Activated CD4-positive, CD25-positive, alpha-beta regulatory T cell treated with anti-CD3 and anti-CD28 coated beads, Interleukin-2, amount 50 U/mL, for 72 hours (primary cell): Measurements from ENCODE around the gene SEMA5A.
"Not testable (repeated sequence)": the region's sequence is repeated elsewhere in the genome, so short reads cannot be mapped to it uniquely, and the experiment has no call there.

Experiments used
- DNase-seq: peaks from one replicate; pipeline ENCODE4 v3.0.0; 2021

The SEMA5A gene

GRCh38 chr5:9353048-9353447, 192.8 kb downstream of the SEMA5A start:
- DNase-seq, result not testable (repeated sequence)

- DNase-seq, result no peak
These were observed 194.3 kb downstream of the SEMA5A start for GRCh38 chr5:9351546-9351945.

- no peak for DNase-seq
These were observed 195.5 kb downstream of the SEMA5A start for GRCh38 chr5:9350301-9350797.

GRCh38 chr5:9348401-9348996, 197.4 kb downstream of the SEMA5A start:
- DNase-seq, result no peak

GRCh38 chr5:9347541-9348295, 198.2 kb downstream of the SEMA5A start:
- no peak for DNase-seq

- no peak for DNase-seq
These were observed 198.8 kb downstream of the SEMA5A start for GRCh38 chr5:9347032-9347431.

- no peak for DNase-seq
These were observed 201.1 kb downstream of the SEMA5A start for GRCh38 chr5:9344751-9345240.

- no peak for DNase-seq
These were observed 202.6 kb downstream of the SEMA5A start for GRCh38 chr5:9343146-9343850.

GRCh38 chr5:9342161-9342787, 203.6 kb downstream of the SEMA5A start:
- DNase-seq, result no peak

- no peak for DNase-seq
These were observed 205.8 kb downstream of the SEMA5A start for GRCh38 chr5:9340085-9340484.

- no peak for DNase-seq
These were observed 206.6 kb downstream of the SEMA5A start for GRCh38 chr5:9339206-9339818.

- no peak for DNase-seq
These were observed 207.1 kb downstream of the SEMA5A start for GRCh38 chr5:9338796-9339195.

GRCh38 chr5:9337928-9338595, 207.8 kb downstream of the SEMA5A start:
- no peak for DNase-seq

GRCh38 chr5:9335754-9336495, 209.9 kb downstream of the SEMA5A start:
- no peak for DNase-seq

- DNase-seq, result no peak
These were observed 210.6 kb downstream of the SEMA5A start for GRCh38 chr5:9335269-9335668.

GRCh38 chr5:9332026-9332425, 213.8 kb downstream of the SEMA5A start:
- DNase-seq, result no peak

- DNase-seq, result no peak
These were observed 214.5 kb downstream of the SEMA5A start for GRCh38 chr5:9331372-9331771.

- no peak for DNase-seq
These were observed 216.8 kb downstream of the SEMA5A start for GRCh38 chr5:9329125-9329524.

GRCh38 chr5:9325549-9325948, 220.3 kb downstream of the SEMA5A start:
- DNase-seq, result no peak

GRCh38 chr5:9324348-9325077, 221.4 kb downstream of the SEMA5A start:
- no peak for DNase-seq

GRCh38 chr5:9320652-9321051, 225.2 kb downstream of the SEMA5A start:
- DNase-seq, result no peak
